GM12801 (cell line): ENCODE data around the gene ZNF584.

Experiments
- TF ChIP-seq, protein P1 (sequence below): IDR thresholded peaks from one replicate; pipeline ENCODE4 v1.5.1; 2011; ENCODE audit warnings: control low read depth; ENCODE audit not compliant: insufficient read length; ENCODE audit errors: extremely low read depth

The ZNF584 gene

GRCh38 chr19:58455306-58455705 is 46.9 kb downstream of the ZNF584 start:
- TF ChIP-seq, protein P1, sequence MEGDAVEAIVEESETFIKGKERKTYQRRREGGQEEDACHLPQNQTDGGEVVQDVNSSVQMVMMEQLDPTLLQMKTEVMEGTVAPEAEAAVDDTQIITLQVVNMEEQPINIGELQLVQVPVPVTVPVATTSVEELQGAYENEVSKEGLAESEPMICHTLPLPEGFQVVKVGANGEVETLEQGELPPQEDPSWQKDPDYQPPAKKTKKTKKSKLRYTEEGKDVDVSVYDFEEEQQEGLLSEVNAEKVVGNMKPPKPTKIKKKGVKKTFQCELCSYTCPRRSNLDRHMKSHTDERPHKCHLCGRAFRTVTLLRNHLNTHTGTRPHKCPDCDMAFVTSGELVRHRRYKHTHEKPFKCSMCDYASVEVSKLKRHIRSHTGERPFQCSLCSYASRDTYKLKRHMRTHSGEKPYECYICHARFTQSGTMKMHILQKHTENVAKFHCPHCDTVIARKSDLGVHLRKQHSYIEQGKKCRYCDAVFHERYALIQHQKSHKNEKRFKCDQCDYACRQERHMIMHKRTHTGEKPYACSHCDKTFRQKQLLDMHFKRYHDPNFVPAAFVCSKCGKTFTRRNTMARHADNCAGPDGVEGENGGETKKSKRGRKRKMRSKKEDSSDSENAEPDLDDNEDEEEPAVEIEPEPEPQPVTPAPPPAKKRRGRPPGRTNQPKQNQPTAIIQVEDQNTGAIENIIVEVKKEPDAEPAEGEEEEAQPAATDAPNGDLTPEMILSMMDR = no peak

DNA sequence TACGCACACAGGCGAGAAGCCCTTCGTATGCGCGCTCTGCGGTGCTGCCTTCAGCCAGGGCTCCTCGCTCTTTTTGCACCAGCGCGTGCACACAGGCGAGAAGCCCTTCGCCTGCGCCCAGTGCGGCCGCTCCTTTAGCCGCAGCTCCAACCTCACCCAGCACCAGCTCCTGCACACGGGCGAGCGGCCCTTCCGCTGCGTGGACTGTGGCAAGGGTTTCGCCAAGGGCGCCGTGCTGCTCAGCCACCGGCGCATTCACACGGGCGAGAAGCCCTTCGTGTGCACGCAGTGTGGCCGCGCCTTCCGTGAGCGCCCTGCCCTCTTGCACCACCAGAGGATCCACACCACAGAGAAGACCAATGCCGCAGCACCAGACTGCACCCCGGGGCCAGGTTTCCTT is 47.7 kb downstream of the ZNF584 start:
- TF ChIP-seq, protein P1 = no peak

- TF ChIP-seq, protein P1 = no peak
Observed at GRCh38 chr19:58460039-58460438, 51.6 kb downstream of the ZNF584 start.

GRCh38 chr19:58466089-58466759 is 57.8 kb downstream of the ZNF584 start:
- TF ChIP-seq, protein P1 = no peak

- TF ChIP-seq, protein P1 = no peak
Observed at GRCh38 chr19:58466760-58467589, 58.5 kb downstream of the ZNF584 start, which contains the start of gene ZNF324. Gene ZNF324 (plus strand): TSS chr19:58467080. CDS start chr19:58469186, 2,106 bp downstream.
